ENCODE measurements around the gene COQ10A.
A peak's percentile ranks its signal among the peaks of the same experiment; 100 is the strongest.

Gene COQ10A

DNA sequence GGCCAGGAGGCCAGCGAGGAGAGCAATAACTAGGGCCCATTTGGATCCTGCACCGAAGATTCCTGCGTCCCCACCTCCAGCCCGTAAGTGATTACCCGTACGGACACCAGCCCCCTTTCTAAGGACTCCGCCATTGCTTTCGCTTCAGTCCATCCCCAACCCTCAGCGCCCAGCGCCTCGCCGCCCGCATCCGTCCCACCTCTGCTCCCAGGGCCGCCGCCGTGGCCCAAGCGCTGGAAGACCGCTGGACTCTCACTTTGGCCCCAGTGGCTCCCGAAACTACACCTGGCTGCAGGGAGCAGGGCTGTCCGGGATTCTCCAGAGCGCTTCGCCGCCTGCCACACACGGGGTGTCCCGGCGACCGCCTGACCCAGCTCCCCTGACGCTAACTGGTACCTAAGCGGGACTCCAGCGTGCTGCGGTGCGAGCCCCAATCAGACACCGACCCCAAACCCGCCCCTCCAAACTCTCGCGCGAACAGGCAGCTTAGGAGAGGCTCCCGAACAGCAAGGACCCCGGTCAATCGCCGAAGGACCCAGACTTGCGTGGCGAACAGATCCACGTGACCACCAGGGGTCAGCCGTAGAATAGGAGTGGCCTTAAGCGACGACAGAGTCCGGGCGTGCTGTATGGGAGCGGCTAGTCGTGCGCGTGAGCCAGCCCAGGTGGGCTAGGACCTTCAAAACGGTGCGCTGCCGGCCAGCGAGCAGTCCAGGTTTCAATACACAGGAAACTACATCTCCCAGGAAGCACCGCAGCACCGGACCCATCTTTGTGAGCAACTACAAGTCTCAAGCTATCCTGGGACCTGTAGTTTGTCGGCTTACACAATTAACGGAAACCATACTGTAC lies 49.1 kb downstream of the COQ10A start, which contains the start of gene CNPY2:
CNPY2 (minus strand) TSS at position 367 of the 852 bp plus-strand sequence. CDS start 771 bp downstream, outside the sequence.
- DNase-seq (ENCODE audit: low spot score) = peak; percentile 97

- DNase-seq (ENCODE audit: low spot score) = no peak
Measured at GRCh38 chr12:56317675-56318074, 50.9 kb downstream of the COQ10A start.
